ENCODE measurements around the gene TRIAP1. TPM values are rescaled to one million over a fixed set of nuclear protein-coding genes. Genes with fewer than 3 reads are reported as not detected.

TRIAP1 gene
- total and polyA plus RNA-seq, 4 donors = 9.6 to 32.9 (median 22.8) TPM

DNA sequence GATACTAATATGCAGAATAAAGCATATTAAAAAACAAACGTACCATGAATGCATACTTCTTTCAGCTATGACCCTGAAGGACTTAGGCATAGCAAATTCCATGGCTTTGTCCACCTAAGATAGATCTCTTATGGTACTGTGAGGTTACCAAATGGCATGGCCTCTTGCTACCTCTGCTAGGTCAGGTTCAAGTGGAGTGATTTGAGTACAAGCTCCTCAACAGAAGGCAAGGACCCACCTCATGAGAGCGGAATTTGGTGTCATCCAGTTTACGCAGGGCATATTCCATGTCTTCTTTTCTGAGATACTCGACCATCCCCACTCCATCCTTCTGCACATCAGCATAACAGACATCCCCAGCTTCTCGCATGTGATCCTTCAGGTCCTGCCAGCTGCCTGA is 17.5 kb upstream of the TRIAP1 start:
- Histone ChIP-seq H3K4me3 (no peak overlapping the region), H3K9ac (ENCODE audit: insufficient read depth in 1 of 2, low read length in 2 of 2) (no peak overlapping the region), H3K36me3 (ENCODE audit: control insufficient read depth in 4 of 4, insufficient read depth in 4 of 4, low read length in 4 of 4) (peaks cover 45 to 67% (median 49%) of the 10 kb centered on the region in 4 donors), H3K27me3 (ENCODE audit: control insufficient read depth in 3 of 3, insufficient read depth in 3 of 3, low read length in 2 of 3) (no peaks in the 10 kb centered on the region), H3K4me1 (ENCODE audit: control insufficient read depth in 5 of 5, insufficient read depth in 5 of 5, low read length in 5 of 5) (peaks cover 0 to 9% (median 3%) of the 10 kb centered on the region in 5 donors), H3K27ac (ENCODE audit: low read depth in 1 of 2, low read length in 1 of 2) (no peak overlapping the region), H3K9me3 (ENCODE audit: control insufficient read depth in 4 of 4, insufficient read depth in 3 of 4, low read length in 3 of 4) (no peaks in the 10 kb centered on the region)
- no peak for DNase-seq
- TF ChIP-seq, protein P1, sequence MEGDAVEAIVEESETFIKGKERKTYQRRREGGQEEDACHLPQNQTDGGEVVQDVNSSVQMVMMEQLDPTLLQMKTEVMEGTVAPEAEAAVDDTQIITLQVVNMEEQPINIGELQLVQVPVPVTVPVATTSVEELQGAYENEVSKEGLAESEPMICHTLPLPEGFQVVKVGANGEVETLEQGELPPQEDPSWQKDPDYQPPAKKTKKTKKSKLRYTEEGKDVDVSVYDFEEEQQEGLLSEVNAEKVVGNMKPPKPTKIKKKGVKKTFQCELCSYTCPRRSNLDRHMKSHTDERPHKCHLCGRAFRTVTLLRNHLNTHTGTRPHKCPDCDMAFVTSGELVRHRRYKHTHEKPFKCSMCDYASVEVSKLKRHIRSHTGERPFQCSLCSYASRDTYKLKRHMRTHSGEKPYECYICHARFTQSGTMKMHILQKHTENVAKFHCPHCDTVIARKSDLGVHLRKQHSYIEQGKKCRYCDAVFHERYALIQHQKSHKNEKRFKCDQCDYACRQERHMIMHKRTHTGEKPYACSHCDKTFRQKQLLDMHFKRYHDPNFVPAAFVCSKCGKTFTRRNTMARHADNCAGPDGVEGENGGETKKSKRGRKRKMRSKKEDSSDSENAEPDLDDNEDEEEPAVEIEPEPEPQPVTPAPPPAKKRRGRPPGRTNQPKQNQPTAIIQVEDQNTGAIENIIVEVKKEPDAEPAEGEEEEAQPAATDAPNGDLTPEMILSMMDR (IDR thresholded peaks at IDR 0.05; ENCODE audit: control extremely low read depth, extremely low read depth) = no peak
- WGBS, 2 donors = 87 to 91% methylated on average over 5 of the region's 5 CpGs
- ATAC-seq (ENCODE audit: insufficient read depth, low FRiP score) = no peak

DNA sequence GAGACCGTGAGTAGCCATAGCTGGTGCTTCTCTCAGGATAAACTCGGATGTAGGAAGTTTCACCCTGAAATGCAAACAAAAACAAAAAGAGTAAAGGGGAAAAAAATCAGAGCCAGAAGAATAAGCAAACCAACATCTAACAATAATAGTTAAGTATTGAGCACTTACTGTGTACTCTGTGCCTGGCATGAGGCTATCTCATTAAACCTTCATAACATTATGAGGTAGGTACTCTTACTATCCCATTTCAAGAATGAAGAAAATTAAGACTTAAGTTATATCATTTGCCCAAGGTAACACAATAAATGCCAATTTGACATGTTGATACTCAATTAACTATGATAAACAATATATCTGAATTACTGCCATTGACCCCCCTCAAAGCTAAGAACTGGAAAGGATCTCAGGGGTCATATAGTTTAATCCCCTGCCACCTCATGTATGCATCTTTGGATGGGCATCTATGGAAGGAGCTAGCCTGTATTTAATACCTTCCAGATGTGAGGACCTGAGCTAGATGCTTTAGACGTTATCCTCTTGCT is 16.0 kb upstream of the TRIAP1 start:
- no peak overlapping the region for H3K4me3 ChIP-seq
- TF ChIP-seq, protein P1 (IDR thresholded peaks at IDR 0.05; ENCODE audit: control extremely low read depth, extremely low read depth) = no peak
- ATAC-seq (ENCODE audit: insufficient read depth, low FRiP score) = no peak
- no peaks in the 10 kb centered on the region for H3K27me3 ChIP-seq (ENCODE audit: control insufficient read depth in 3 of 3, insufficient read depth in 3 of 3, low read length in 2 of 3)
- H3K27ac ChIP-seq (ENCODE audit: low read depth in 1 of 2, low read length in 1 of 2) = no peak overlapping the region
- H3K4me1 ChIP-seq (ENCODE audit: control insufficient read depth in 5 of 5, insufficient read depth in 5 of 5, low read length in 5 of 5) = no peaks in the 10 kb centered on the region
- no peak overlapping the region for H3K9ac ChIP-seq (ENCODE audit: insufficient read depth in 1 of 2, low read length in 2 of 2)
- peaks cover 49 to 75% (median 54%) of the 10 kb centered on the region in 4 donors for H3K36me3 ChIP-seq (ENCODE audit: control insufficient read depth in 4 of 4, insufficient read depth in 4 of 4, low read length in 4 of 4)
- H3K9me3 ChIP-seq (ENCODE audit: control insufficient read depth in 4 of 4, insufficient read depth in 3 of 4, low read length in 3 of 4) = no peaks in the 10 kb centered on the region
- no peak for DNase-seq
- WGBS, 2 donors = 82 to 94% methylated on average over 3 of the region's 3 CpGs

- H3K9me3 ChIP-seq (ENCODE audit: control insufficient read depth in 4 of 4, insufficient read depth in 3 of 4, low read length in 3 of 4) = no peaks in the 10 kb centered on the region
- 93 to 95% methylated on average over 3 of the region's 3 CpGs for WGBS, 2 donors
- TF ChIP-seq, protein P1 (IDR thresholded peaks at IDR 0.05; ENCODE audit: control extremely low read depth, extremely low read depth) = no peak
- no peak overlapping the region for H3K9ac ChIP-seq (ENCODE audit: insufficient read depth in 1 of 2, low read length in 2 of 2)
- no peak overlapping the region for H3K4me3 ChIP-seq
- ATAC-seq (ENCODE audit: insufficient read depth, low FRiP score) = no peak
- no peak for DNase-seq
- H3K36me3 ChIP-seq (ENCODE audit: control insufficient read depth in 4 of 4, insufficient read depth in 4 of 4, low read length in 4 of 4) = peaks cover 53 to 77% (median 56%) of the 10 kb centered on the region in 4 donors
- no peak overlapping the region for H3K27ac ChIP-seq (ENCODE audit: low read depth in 1 of 2, low read length in 1 of 2)
- no peaks in the 10 kb centered on the region for H3K27me3 ChIP-seq (ENCODE audit: control insufficient read depth in 3 of 3, insufficient read depth in 3 of 3, low read length in 2 of 3)
- H3K4me1 ChIP-seq (ENCODE audit: control insufficient read depth in 5 of 5, insufficient read depth in 5 of 5, low read length in 5 of 5) = no peaks in the 10 kb centered on the region
Measured at GRCh38 chr12:120460157-120460556, 14.0 kb upstream of the TRIAP1 start.

- H3K4me3 ChIP-seq = no peak overlapping the region
- no peak for DNase-seq
- no peak for ATAC-seq (ENCODE audit: insufficient read depth, low FRiP score)
- H3K9me3 ChIP-seq (ENCODE audit: control insufficient read depth in 4 of 4, insufficient read depth in 3 of 4, low read length in 3 of 4) = no peaks in the 10 kb centered on the region
- peaks cover 33 to 61% (median 35%) of the 10 kb centered on the region in 4 donors for H3K36me3 ChIP-seq (ENCODE audit: control insufficient read depth in 4 of 4, insufficient read depth in 4 of 4, low read length in 4 of 4)
- H3K27me3 ChIP-seq (ENCODE audit: control insufficient read depth in 3 of 3, insufficient read depth in 3 of 3, low read length in 2 of 3) = no peaks in the 10 kb centered on the region
- H3K9ac ChIP-seq (ENCODE audit: insufficient read depth in 1 of 2, low read length in 2 of 2) = no peak overlapping the region
- TF ChIP-seq, protein P1 (IDR thresholded peaks at IDR 0.05; ENCODE audit: control extremely low read depth, extremely low read depth) = no peak
- H3K4me1 ChIP-seq (ENCODE audit: control insufficient read depth in 5 of 5, insufficient read depth in 5 of 5, low read length in 5 of 5) = no peaks in the 10 kb centered on the region
- no peak overlapping the region for H3K27ac ChIP-seq (ENCODE audit: low read depth in 1 of 2, low read length in 1 of 2)
- WGBS, 2 donors = 86 to 92% methylated on average over 6 of the region's 6 CpGs
Measured at GRCh38 chr12:120457133-120457532, 10.9 kb upstream of the TRIAP1 start.
